BJ (cell line): ENCODE data around the gene PIF1. TPM values are rescaled to one million over a fixed set of nuclear protein-coding genes. Genes with fewer than 3 reads are reported as not detected.
"Not testable (repeated sequence)": the region's sequence is repeated elsewhere in the genome, so short reads cannot be mapped to it uniquely, and the experiment has no call there.

ENCODE experiments used
- CTCF ChIA-PET: fragments of 350-600 bp; formaldehyde crosslinking; extraction: SDS; loops from one replicate; lab custom pipeline; 2021; ENCODE audit warnings: antibody characterized with exemption, inconsistent platforms; lab: Yijun Ruan, JAX
- POLR2A ChIA-PET: fragments of 300-600 bp; sonication (Branson Sonifier 250); formaldehyde crosslinking; extraction: SDS; loops from one replicate; lab custom pipeline; 2021; ENCODE audit warnings: antibody characterized with exemption; lab: Charles Lee
- DNase-seq: peaks from one replicate; pipeline ENCODE4 v3.0.0-alpha.2; 2011; ENCODE audit warnings: low read depth
- H3K27me3 ChIP-seq: 2 replicates; pipeline ENCODE4 v1.6.0; 2011; ENCODE audit warnings: low read length; ENCODE audit not compliant: control insufficient read depth, insufficient read depth
- H3K36me3 ChIP-seq: 2 replicates; pipeline ENCODE4 v1.5.1; 2011; ENCODE audit warnings: low read length; ENCODE audit not compliant: control insufficient read depth, insufficient read depth
- H3K4me3 ChIP-seq: 2 replicates; pipeline ENCODE4 v1.5.1; 2011; ENCODE audit warnings: low read depth, mild to moderate bottlenecking, control low read depth, low read length
- CTCF ChIP-seq: IDR thresholded peaks from 2 replicates; pipeline ENCODE4 v1.5.1; 2011; ENCODE audit warnings: low read depth, mild to moderate bottlenecking, control low read depth, inconsistent platforms, low read length, moderate library complexity; ENCODE audit not compliant: insufficient read depth
- polyA plus RNA-seq: library from polyadenylated mRNA; depleted of rRNA; stranded (reverse); fragments of >200 nt; gene quantifications from 2 replicates; pipeline ENCODE4 v1.2.3, GENCODE V29; 2011

The PIF1 gene
- polyA plus RNA-seq, 1 experiment: 10.8 TPM

GRCh38 chr15:64828985-64829384 lies 3.5 kb upstream of the PIF1 start:
- H3K27me3 ChIP-seq: no peaks in the 10 kb centered on the region
- no peak for TF ChIP-seq CTCF
- no peak overlapping the region for H3K4me3 ChIP-seq
- CTCF ChIA-PET: no interaction called here
- DNase-seq: no peak
- POLR2A ChIA-PET: no interaction called here
- H3K36me3 ChIP-seq: no peaks in the 10 kb centered on the region

GRCh38 chr15:64824929-64825430 lies 467 bp downstream of the PIF1 start:
- Histone ChIP-seq H3K4me3 (peak overlapping the region; percentile 54), H3K27me3 (no peaks in the 10 kb centered on the region), H3K36me3 (peaks cover under 1% of the 10 kb centered on the region; the same call in 1 of the 2 replicates)
- no peak for DNase-seq
- no peak for TF ChIP-seq CTCF
- CTCF ChIA-PET: interaction anchor here (0.7 kb wide), 1 partner anchor 97 kb away, joined by 3 read pairs; no protein-coding TSS in a partner anchor
- POLR2A ChIA-PET: interaction anchor here (0.5 kb wide), 2 partner anchors 52 to 158 kb away, joined by 3 to 5 read pairs; no protein-coding TSS in a partner anchor

GRCh38 chr15:64816452-64816851 lies 9.0 kb downstream of the PIF1 start:
- no peaks in the 10 kb centered on the region for H3K27me3 ChIP-seq
- DNase-seq: no peak
- ChIA-PET POLR2A (no interaction called here), CTCF (interaction anchor here (1.2 to 21.1 kb wide), 2 partner anchors 78 to 89 kb away, joined by 4 to 416 read pairs; no protein-coding TSS in a partner anchor)
- TF ChIP-seq CTCF: no peak
- H3K4me3 ChIP-seq: no peak overlapping the region
- peaks cover 10% of the 10 kb centered on the region for H3K36me3 ChIP-seq

- ChIA-PET CTCF (interaction anchor here (1.3 to 21.1 kb wide), 3 partner anchors 8 to 91 kb away, joined by 4 to 416 read pairs (median 9); no protein-coding TSS in a partner anchor), POLR2A (interaction anchor here (0.6 to 0.7 kb wide), 2 partner anchors 68 to 118 kb away, joined by 4 to 8 read pairs; no protein-coding TSS in a partner anchor)
- not testable (repeated sequence) for DNase-seq, H3K36me3 ChIP-seq, H3K27me3 ChIP-seq, H3K4me3 ChIP-seq
These were observed 10.5 kb downstream of the PIF1 start for GRCh38 chr15:64814965-64815364.

- ChIA-PET POLR2A (interaction anchor here (0.7 kb wide), 1 partner anchor 67 kb away, joined by 8 read pairs; no protein-coding TSS in a partner anchor), CTCF (interaction anchor here (0.6 to 21.1 kb wide), 5 partner anchors 9 to 128 kb away, joined by 4 to 416 read pairs (median 5); no protein-coding TSS in a partner anchor)
- not testable (repeated sequence) for H3K36me3 ChIP-seq, DNase-seq, H3K4me3 ChIP-seq, H3K27me3 ChIP-seq
These were observed 11.2 kb downstream of the PIF1 start for GRCh38 chr15:64814283-64814682.

- H3K27me3 ChIP-seq: no peaks in the 10 kb centered on the region
- peaks cover 2% of the 10 kb centered on the region for H3K36me3 ChIP-seq
- H3K4me3 ChIP-seq: no peak overlapping the region
- ChIA-PET POLR2A (no interaction called here), CTCF (interaction anchor here (1.0 to 21.1 kb wide), 3 partner anchors 23 to 127 kb away, joined by 4 to 416 read pairs (median 6); no protein-coding TSS in a partner anchor)
- DNase-seq: no peak
- no peak for TF ChIP-seq CTCF
These were observed 12.4 kb downstream of the PIF1 start for GRCh38 chr15:64813075-64813474.
